Upper lobe of left lung (tissue), 6 donors: ENCODE measurements around the gene AP5M1. TPM values are rescaled to one million over a fixed set of nuclear protein-coding genes. Genes with fewer than 3 reads are reported as not detected.

Experiments
- ATAC-seq, 2 donors: fragments of 200-7000 bp; cut with Tn5 transposase; one replicate each; pipeline ENCODE4 v1.9.1; 2022; ENCODE audit warnings: mild to moderate bottlenecking in 2 of 2, moderate library complexity in 2 of 2; ENCODE audit not compliant: low FRiP score in 2 of 2
- DNase-seq, 2 donors: peaks; one replicate each; pipeline ENCODE4 v3.0.0-alpha.2; 2019 to 2020
- H3K27ac ChIP-seq, 4 donors: fragments of 200-600 bp; sonication (generic); one replicate each; pipeline ENCODE4 v1.5.1; 2016 to 2019
- H3K27me3 ChIP-seq, 4 donors: fragments of 200-600 bp; sonication (generic); one replicate each; pipeline ENCODE4 v1.5.1; 2017 to 2019
- H3K36me3 ChIP-seq, 4 donors: fragments of 200-600 bp; sonication (generic); one replicate each; pipeline ENCODE4 v1.5.1; 2016 to 2019
- H3K4me1 ChIP-seq, 4 donors: fragments of 200-600 bp; sonication (generic); one replicate each; pipeline ENCODE4 v1.5.1; 2018 to 2019
- H3K4me3 ChIP-seq, 4 donors: fragments of 200-600 bp; sonication (generic); one replicate each; pipeline ENCODE4 v1.5.1; 2017 to 2019; ENCODE audit warnings: mild to moderate bottlenecking in 2 of 4, moderate library complexity in 1 of 4
- H3K9me3 ChIP-seq, 4 donors: fragments of 200-600 bp; sonication (generic); one replicate each; pipeline ENCODE4 v1.5.1; 2018 to 2019
- CTCF ChIP-seq, 6 experiments: fragments of 450-650 bp in 4 of 6; fragments of 200-600 bp in 2 of 6; sonication (generic) in 2 of 6; IDR thresholded peaks; one replicate each; pipeline ENCODE4 v1.5.1; 2016 to 2019; ENCODE audit warnings: antibody characterized with exemption in 6 of 6
- EP300 ChIP-seq, 4 donors: sonication (generic); formaldehyde crosslinking; IDR thresholded peaks; one replicate each; pipeline ENCODE4 v1.5.1; 2017; ENCODE audit warnings: antibody characterized with exemption in 4 of 4, control low read depth in 2 of 4
- POLR2A ChIP-seq, 4 donors: fragments of 450-650 bp; IDR thresholded peaks; one replicate each; pipeline ENCODE4 v1.5.1; 2016 to 2017; ENCODE audit warnings: antibody characterized with exemption in 4 of 4, mild to moderate bottlenecking in 2 of 4
- POLR2AphosphoS5 ChIP-seq, 2 donors: sonication (generic); formaldehyde crosslinking; IDR thresholded peaks; one replicate each; pipeline ENCODE4 v1.5.1; 2017; ENCODE audit warnings: antibody characterized with exemption in 2 of 2
- WGBS, 2 donors: methylation state at CpG; one replicate each; pipeline ENCODE4 v1.1.5; 2017 to 2018; 5-methylcytosine and 5-hydroxymethylcytosine counted together
- total RNA-seq, 6 donors: library from RNA; depleted of rRNA in 4 of 6; stranded (reverse); fragments of >200 nt in 4 of 6; gene quantifications; one replicate each; pipeline versions ENCODE4 v1.1.0 to v1.2.1, GENCODE V29; 2016 to 2021
- donor health status: DM: no; HTN: no; CAD: no; lungs with moderate emphysema.
- donor health status: DM: no; HTN: yes; CAD: no; lungs with severe emphysema.

The AP5M1 gene
- total RNA-seq, 6 donors from 2014 or later, result 17.8 to 38.1 (median 24.9) TPM

- DNase-seq (no peak), ATAC-seq (no peak)
- H3K9me3 ChIP-seq, result no peaks in the 10 kb centered on the region
- peaks cover 0 to 37% (median 7%) of the 10 kb centered on the region in 4 donors for H3K36me3 ChIP-seq
- H3K4me1 ChIP-seq, result peaks cover 15 to 25% (median 19%) of the 10 kb centered on the region in 4 donors
- no peak overlapping the region for H3K4me3 ChIP-seq
- TF ChIP-seq POLR2A (IDR thresholded peaks at IDR 0.05) (no peak), POLR2AphosphoS5 (IDR thresholded peaks at IDR 0.05) (no peak), CTCF (IDR thresholded peaks at IDR 0.05) (no peak)
- no peak overlapping the region for H3K27ac ChIP-seq
- H3K27me3 ChIP-seq, result no peaks in the 10 kb centered on the region
- WGBS, 2 donors, result 86 to 88% methylated on average over 2 of the region's 2 CpGs
These were observed 5.8 kb downstream of the AP5M1 start for GRCh38 chr14:57274551-57274950.

- H3K9me3 ChIP-seq, result no peaks in the 10 kb centered on the region
- no peak overlapping the region for H3K4me3 ChIP-seq
- TF ChIP-seq POLR2AphosphoS5 (IDR thresholded peaks at IDR 0.05) (no peak), POLR2A (IDR thresholded peaks at IDR 0.05) (no peak), EP300 (IDR thresholded peaks at IDR 0.05) (no peak), CTCF (IDR thresholded peaks at IDR 0.05) (no peak)
- H3K4me1 ChIP-seq, result peaks cover 9 to 20% (median 14%) of the 10 kb centered on the region in 4 donors
- no peak for ATAC-seq
- peaks cover 2 to 39% (median 7%) of the 10 kb centered on the region in 4 donors for H3K36me3 ChIP-seq
- H3K27me3 ChIP-seq, result no peaks in the 10 kb centered on the region
- no peak for DNase-seq
- no peak overlapping the region for H3K27ac ChIP-seq
- WGBS, 2 donors, result 93 to 96% methylated on average over 2 of the region's 2 CpGs
These were observed 6.4 kb downstream of the AP5M1 start for GRCh38 chr14:57275023-57275664.

GRCh38 chr14:57277062-57277461 is 8.3 kb downstream of the AP5M1 start:
- H3K27me3 ChIP-seq, result no peaks in the 10 kb centered on the region
- peaks cover 3 to 58% (median 21%) of the 10 kb centered on the region in 4 donors for H3K36me3 ChIP-seq
- DNase-seq, result no peak
- peaks cover 0 to under 1% (median 0%) of the 10 kb centered on the region in 4 donors for H3K4me1 ChIP-seq
- H3K9me3 ChIP-seq, result no peaks in the 10 kb centered on the region
- WGBS, 2 donors, result 96 to 98% methylated on average over 3 of the region's 3 CpGs
- ATAC-seq, result no peak
- H3K4me3 ChIP-seq, result no peak overlapping the region
- TF ChIP-seq CTCF (IDR thresholded peaks at IDR 0.05) (no peak), POLR2A (IDR thresholded peaks at IDR 0.05) (no peak), EP300 (IDR thresholded peaks at IDR 0.05) (no peak), POLR2AphosphoS5 (IDR thresholded peaks at IDR 0.05) (no peak)
- H3K27ac ChIP-seq, result no peak overlapping the region

GRCh38 chr14:57287745-57288144 is 19.0 kb downstream of the AP5M1 start:
- no peaks in the 10 kb centered on the region for H3K4me1 ChIP-seq
- ATAC-seq (no peak), DNase-seq (no peak)
- TF ChIP-seq POLR2A (IDR thresholded peaks at IDR 0.05) (no peak), CTCF (IDR thresholded peaks at IDR 0.05) (no peak), EP300 (IDR thresholded peaks at IDR 0.05) (no peak), POLR2AphosphoS5 (IDR thresholded peaks at IDR 0.05) (no peak)
- H3K36me3 ChIP-seq, result peaks cover 5 to 84% (median 17%) of the 10 kb centered on the region in 4 donors
- no peak overlapping the region for H3K27ac ChIP-seq
- no peak overlapping the region for H3K4me3 ChIP-seq
- H3K9me3 ChIP-seq, result no peaks in the 10 kb centered on the region
- 94 to 95% methylated on average over 2 of the region's 2 CpGs for WGBS, 2 donors
- no peaks in the 10 kb centered on the region for H3K27me3 ChIP-seq

GRCh38 chr14:57290751-57291150 is 22.0 kb downstream of the AP5M1 start:
- Histone ChIP-seq H3K36me3 (peaks cover 0 to 55% (median 9%) of the 10 kb centered on the region in 4 donors), H3K27ac (no peak overlapping the region), H3K4me1 (no peaks in the 10 kb centered on the region), H3K4me3 (no peak overlapping the region), H3K9me3 (no peaks in the 10 kb centered on the region), H3K27me3 (no peaks in the 10 kb centered on the region)
- TF ChIP-seq POLR2A (IDR thresholded peaks at IDR 0.05) (no peak), EP300 (IDR thresholded peaks at IDR 0.05) (no peak), POLR2AphosphoS5 (IDR thresholded peaks at IDR 0.05) (no peak), CTCF (IDR thresholded peaks at IDR 0.05) (no peak)
- no peak for DNase-seq
- ATAC-seq, result no peak
- 89 to 94% methylated on average over 5 of the region's 5 CpGs for WGBS, 2 donors
